Cardiac muscle cell (in vitro differentiated cells and primary cell): Measurements from ENCODE around the gene RPP14. TPM values are rescaled to one million over a fixed set of nuclear protein-coding genes. Genes with fewer than 3 reads are reported as not detected.

Experiments
- DNase-seq, 2 donors: peaks; one replicate each; pipeline versions ENCODE4 v3.0.0 to v3.0.0-alpha.2; 2010 to 2017; ENCODE audit warnings: low read depth in 1 of 2, low spot score in 1 of 2
- H3K27ac ChIP-seq: fragments of 200-600 bp; sonication (generic); 2 replicates; pipeline ENCODE4 v1.5.1; 2016
- H3K27me3 ChIP-seq: fragments of 200-600 bp; sonication (generic); 2 replicates; pipeline ENCODE4 v1.6.0; 2016; ENCODE audit warnings: control low read depth
- H3K36me3 ChIP-seq: fragments of 200-600 bp; sonication (generic); 2 replicates; pipeline ENCODE4 v1.5.1; 2016; ENCODE audit warnings: control low read depth
- H3K4me1 ChIP-seq: fragments of 200-600 bp; sonication (generic); 2 replicates; pipeline ENCODE4 v1.8.1; 2017; ENCODE audit warnings: low read depth, mild to moderate bottlenecking, mixed run types
- H3K4me3 ChIP-seq: fragments of 200-600 bp; sonication (generic); 2 replicates; pipeline ENCODE4 v1.5.1; 2016; ENCODE audit warnings: mild to moderate bottlenecking
- H3K9me3 ChIP-seq: fragments of 200-600 bp; sonication (generic); 2 replicates; pipeline ENCODE4 v1.5.1; 2017; ENCODE audit warnings: low read depth, mild to moderate bottlenecking, control low read depth
- CTCF ChIP-seq: IDR thresholded peaks from 2 replicates; pipeline ENCODE4 v1.5.1; 2012; ENCODE audit warnings: low read depth, mild to moderate bottlenecking, low read length
- polyA plus RNA-seq: library from polyadenylated mRNA; unstranded; fragments of >200 nt; fragmentation: Nextera tagmentation; extraction: Ambion mirVana; gene quantifications from 2 replicates; pipeline ENCODE4 v1.2.1, GENCODE V29; 2016
- total RNA-seq: library from RNA; depleted of rRNA; stranded (reverse); fragments of >200 nt; gene quantifications from 2 replicates; pipeline ENCODE4 v1.2.3, GENCODE V29; 2016

Gene RPP14
- total and polyA plus RNA-seq, 2 experiments from 2014 or later: 11.1 to 14.2 TPM

DNA sequence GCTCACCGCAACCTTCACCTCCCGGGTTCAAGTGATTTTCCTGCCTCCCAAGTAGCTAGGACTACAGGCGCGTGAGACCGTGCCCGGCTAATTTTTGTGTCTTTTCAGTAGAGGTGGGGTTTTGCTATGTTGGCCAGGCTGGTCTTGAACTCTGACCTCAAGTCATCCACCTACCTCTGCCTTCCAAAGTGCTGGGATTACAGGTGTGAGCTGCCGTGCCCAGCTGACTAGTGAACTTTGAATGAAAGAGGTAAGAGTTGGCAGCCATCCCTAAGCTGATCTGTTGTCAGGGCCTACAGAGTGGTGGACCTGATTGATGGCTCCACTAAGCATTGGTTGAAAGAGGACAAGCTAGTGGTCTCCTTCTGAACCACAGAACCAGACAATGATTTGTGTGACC, 41.9 kb downstream of the RPP14 start:
- Histone ChIP-seq H3K4me1 (peaks cover 6% of the 10 kb centered on the region), H3K9me3 (no peaks in the 10 kb centered on the region), H3K27me3 (no peaks in the 10 kb centered on the region), H3K4me3 (no peak overlapping the region), H3K36me3 (no peaks in the 10 kb centered on the region), H3K27ac (no peak overlapping the region)
- no peak for TF ChIP-seq CTCF
- DNase-seq: no peak

DNA sequence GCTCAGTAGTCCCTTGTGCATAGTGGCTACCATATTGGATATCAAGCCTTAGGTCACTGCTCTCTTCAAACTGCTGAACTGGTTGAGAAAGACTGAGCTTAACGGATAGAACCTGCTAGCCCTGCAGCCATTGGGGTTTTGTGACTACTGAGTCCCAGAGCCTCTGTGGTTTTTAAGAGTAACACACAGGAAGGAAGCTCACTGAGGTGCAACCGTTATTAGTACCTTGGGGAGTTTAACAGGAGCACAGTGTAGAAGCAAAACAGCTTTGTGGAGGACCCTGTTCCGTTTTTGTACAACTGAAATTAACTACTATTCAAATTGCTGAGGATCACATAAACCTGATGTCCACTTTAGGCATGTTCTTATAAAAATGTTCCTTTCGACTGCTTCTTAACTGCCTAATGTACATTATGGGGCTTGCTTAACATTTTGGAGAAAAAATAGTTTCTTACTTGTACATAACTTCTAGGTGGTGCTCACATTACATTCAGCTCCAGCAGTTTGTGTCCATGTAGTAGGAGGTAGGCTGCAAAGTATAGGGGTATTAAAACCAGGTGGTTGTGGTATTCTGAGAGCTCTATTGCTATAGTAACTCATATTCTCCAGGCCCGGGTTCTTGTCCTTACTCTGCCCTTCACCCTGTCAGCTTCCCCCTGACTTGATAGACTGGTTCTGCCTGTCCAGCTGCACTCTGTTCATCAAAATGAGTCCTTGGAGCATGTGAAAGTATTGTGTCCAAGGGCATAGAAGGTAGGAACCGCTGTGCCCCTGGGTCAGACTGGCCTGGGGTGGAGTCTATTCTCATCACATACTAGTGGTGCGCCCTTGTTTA, 44.0 kb downstream of the RPP14 start:
- peaks cover 7% of the 10 kb centered on the region for H3K4me1 ChIP-seq
- no peak overlapping the region for H3K27ac ChIP-seq
- H3K9me3 ChIP-seq: no peaks in the 10 kb centered on the region
- H3K4me3 ChIP-seq: no peak overlapping the region
- TF ChIP-seq CTCF: no peak
- H3K27me3 ChIP-seq: no peaks in the 10 kb centered on the region
- no peaks in the 10 kb centered on the region for H3K36me3 ChIP-seq
- DNase-seq: no peak

GRCh38 chr3:58350627-58351013, 44.6 kb downstream of the RPP14 start:
- no peak overlapping the region for H3K27ac ChIP-seq
- no peak overlapping the region for H3K4me3 ChIP-seq
- peak in 1 of 2 donors; percentile 37 for DNase-seq
- H3K4me1 ChIP-seq: peaks cover 10% of the 10 kb centered on the region
- H3K36me3 ChIP-seq: no peaks in the 10 kb centered on the region
- H3K27me3 ChIP-seq: no peaks in the 10 kb centered on the region
- no peak for TF ChIP-seq CTCF
- no peaks in the 10 kb centered on the region for H3K9me3 ChIP-seq

DNA sequence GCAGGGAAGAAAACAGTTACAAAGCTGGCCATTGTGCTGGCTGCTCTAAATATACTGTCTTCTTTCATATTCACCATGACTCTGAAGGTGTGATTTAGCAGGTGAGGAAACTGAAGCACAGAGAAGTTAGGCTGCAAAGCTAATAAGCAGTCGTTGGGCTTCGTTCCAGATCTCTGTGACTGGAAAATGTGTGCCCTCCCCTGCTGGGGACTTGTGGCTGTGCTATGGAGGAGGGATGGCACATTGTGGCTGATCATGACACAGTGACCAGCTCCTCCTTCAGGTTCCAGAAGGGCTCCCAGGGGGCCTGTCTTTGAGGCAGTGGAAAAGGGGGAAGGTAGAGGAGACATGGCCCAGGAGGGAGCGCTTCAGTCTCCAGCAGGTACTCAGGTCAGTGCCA, 45.9 kb downstream of the RPP14 start:
- Histone ChIP-seq H3K36me3 (no peaks in the 10 kb centered on the region), H3K9me3 (no peaks in the 10 kb centered on the region), H3K4me1 (peaks cover 10% of the 10 kb centered on the region), H3K4me3 (no peak overlapping the region), H3K27ac (no peak overlapping the region), H3K27me3 (no peaks in the 10 kb centered on the region)
- TF ChIP-seq CTCF: no peak
- DNase-seq: no peak

- H3K9me3 ChIP-seq: no peaks in the 10 kb centered on the region
- TF ChIP-seq CTCF: no peak
- DNase-seq: no peak
- H3K27ac ChIP-seq: no peak overlapping the region
- H3K4me1 ChIP-seq: peaks cover 10% of the 10 kb centered on the region
- H3K36me3 ChIP-seq: no peaks in the 10 kb centered on the region
- no peaks in the 10 kb centered on the region for H3K27me3 ChIP-seq
- no peak overlapping the region for H3K4me3 ChIP-seq
Observed at GRCh38 chr3:58352626-58353025, 46.6 kb downstream of the RPP14 start.
